GM19240 (cell line): ENCODE data around the gene LAMTOR1.

Experiments
- DNase-seq: peaks from one replicate; pipeline ENCODE4 v3.0.0; 2011; ENCODE audit warnings: low spot score; ENCODE audit not compliant: insufficient read length

LAMTOR1 gene

GRCh38 chr11:72119198-72119597 lies 16.1 kb upstream of the LAMTOR1 start:
- DNase-seq: no peak

DNA sequence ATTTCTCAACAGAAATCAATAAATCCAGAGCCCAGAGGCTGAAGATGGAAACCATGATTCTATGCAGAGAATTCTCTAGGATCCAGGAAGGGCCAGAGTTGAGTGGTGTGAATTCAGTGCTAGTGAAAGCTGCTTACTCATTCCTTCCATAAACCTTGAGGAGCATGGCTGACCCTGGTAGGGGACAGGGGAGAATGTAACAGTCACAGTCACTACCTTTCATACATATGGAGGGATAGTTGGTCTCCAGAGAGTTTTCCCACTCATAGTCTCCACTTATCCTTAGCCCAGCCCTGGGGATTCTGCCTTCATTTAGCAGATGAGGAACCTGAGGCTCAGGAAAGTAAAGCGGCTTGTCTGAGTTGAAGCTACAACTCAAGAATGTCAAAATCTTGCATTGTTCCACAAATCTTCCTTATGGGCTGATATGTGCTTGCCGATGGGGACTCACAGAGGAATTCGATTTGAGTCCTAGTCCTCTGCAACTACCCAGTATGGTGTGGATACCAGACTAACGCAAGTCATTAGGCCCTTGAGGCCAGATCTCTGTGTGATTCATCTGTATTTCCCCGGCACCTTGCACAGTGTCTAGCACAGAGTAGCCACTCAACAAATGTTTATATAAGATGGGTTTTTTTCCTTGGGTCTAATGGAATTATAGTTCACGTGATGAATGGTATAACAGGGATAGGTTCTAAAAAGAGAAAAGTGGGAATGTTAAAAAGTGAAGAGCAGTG lies 13.1 kb upstream of the LAMTOR1 start:
- no peak for DNase-seq

DNA sequence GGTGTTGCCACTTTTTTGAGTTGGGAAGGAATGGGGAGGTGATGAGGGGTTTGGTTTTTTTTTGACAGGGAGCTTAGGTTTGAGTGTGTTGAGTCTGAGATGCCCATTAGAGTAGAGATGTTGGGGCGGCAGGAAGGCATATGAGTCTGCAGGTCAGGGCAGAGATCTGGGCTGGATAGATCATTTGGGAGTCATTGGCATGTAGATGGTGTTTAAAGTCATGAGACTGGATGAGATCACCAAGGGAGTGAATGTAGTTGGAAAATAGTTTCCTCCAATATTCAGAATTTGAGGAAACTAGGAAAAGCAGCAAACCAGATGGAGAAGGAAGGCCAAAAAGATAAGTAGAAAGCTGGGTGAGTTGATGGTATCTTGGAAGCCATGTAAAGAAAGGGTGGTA lies 11.5 kb upstream of the LAMTOR1 start:
- no peak for DNase-seq

DNA sequence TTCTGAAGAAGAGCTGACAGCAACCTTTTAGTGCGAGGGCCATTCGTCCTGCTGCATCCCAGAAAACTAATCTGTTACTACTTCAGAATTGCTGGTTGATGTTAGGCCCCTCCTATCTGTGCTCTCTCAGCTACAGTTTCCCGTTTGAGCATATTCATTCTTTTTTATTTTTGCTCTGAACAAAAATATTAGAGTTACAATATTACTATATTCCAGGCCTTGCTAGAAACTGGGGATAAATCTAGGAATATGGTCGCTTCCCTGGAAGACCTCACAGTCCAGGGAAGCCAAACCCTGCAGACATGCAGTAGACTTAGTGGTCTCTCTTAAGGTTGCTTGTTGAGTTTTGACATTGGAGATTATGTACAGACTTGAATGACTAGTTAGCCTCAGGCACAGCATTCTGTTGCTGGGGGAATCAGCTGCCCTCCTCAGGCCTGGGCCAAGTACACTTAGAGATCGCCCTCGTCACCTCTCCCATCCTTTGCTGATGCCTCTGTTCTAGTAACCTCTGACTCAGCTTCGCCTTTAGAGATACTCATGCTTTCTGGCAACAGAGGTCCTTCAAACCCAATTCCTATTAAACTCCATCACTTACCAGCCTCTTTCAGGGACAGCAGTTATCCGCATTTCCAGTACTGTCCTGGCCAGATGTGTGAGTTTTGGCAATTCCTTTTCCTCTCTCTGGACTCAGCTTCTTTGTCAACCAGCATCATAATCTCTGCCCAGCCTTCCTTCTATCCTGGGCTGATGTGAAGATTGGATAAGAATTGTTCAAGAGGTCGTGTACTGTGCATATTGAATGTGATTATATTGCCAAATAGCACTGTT lies 10.1 kb upstream of the LAMTOR1 start:
- no peak for DNase-seq

DNA sequence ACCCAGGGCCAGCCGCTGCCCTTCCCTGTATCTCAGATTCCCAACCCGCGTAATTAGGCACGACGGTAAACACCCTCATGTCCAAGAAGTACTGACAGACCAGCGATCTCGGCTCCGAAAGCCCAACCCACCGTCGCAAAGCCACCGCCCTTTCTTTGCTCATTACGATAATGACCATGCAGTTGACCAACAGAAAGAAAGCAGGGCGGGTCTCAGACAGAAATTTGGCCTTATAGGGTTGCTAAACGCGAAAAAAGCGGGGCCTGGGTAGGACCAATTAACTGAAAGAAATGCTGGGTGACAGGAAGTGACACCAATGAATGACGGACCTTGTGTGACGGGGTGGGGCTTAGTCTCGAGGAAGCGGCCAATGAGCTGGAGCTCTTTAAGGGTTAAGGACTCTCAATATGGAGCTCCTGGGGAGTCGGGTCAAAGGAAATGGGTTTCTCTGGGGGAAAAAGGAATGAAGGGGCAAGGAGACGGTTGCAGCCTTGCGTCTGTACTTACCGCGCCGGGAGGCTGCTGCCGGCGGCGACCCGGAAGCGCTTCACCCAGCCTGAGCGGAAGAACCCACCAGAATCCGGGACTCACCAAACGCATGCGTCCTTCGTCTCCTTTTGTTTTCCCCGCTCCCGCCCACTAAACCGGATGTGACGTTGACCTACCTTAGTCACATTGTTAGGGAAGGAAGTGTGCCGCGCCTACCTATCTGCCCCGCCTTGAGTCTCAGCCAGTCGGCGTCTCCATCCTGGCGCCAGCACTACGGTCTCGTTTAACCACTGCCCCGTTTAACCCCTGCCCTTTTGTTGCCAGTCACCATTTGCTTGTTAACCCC lies 9.3 kb upstream of the LAMTOR1 start, which contains the start of gene ANAPC15:
Gene ANAPC15, minus strand, starts transcription at position 553 of the 835 bp plus-strand sequence. CDS start 1,419 bp downstream, outside the sequence.
- peak; percentile 88 for DNase-seq

DNA sequence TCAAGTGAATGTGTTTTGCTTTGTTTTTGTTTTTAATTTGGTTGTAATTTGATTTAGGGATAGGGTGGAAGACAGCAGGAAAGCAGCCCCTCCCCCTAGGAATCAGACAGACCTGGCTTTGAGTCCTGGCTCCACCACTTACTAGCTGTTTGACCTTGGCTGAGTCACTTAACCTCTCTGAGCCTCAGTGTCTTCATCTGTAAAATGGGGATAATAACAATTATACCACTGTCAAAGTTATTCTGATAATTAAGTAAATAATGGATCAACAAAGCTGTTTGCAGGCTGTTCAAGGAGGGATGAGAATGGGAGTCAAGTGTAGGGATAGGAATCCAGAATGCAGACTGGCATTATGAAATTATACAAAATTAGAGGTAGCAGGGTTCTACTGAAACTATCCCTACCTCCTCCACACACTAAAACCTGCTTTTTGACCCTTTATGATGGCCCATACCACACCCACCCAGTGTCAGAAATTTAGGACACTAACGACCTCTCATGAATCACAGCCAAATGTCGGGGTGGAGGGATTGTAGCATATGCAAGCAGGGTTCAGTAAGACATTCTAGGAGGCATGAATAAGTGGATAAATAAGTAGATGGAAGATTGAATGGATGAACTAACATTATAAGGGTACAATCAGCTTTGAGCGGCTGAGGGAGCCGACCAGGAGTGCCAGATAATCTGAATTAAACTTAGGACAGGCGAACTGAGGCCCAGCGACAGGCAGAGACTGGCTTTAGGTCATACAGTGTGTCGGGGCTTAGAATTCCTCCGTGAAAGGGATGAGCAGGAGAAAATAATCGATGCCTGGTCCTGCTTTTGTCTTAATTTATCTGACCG lies 8.4 kb upstream of the LAMTOR1 start:
- no peak for DNase-seq

- no peak for DNase-seq
Observed at GRCh38 chr11:72105888-72106287, 2.8 kb upstream of the LAMTOR1 start, which contains the start of gene TOMT. TOMT (plus strand) TSS chr11:72105924; CDS start chr11:72105952, 28 bp downstream.

GRCh38 chr11:72103754-72104167 lies 664 bp upstream of the LAMTOR1 start:
- DNase-seq: no peak

DNA sequence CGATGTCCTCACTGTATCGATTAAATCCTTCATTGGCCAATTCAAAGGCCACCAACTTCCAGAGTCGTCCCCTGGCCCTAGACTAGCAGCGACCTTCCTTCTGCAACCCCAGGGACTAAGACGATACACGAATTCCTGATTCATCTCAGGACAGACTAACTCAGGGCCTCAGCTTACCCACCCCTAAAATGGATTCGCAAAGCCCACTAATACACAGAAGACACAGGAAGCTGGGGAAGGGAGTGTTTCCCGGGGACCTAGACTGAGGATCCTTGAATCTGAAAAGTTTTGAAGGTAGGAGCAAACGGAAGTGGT lies 509 bp downstream of the LAMTOR1 start:
- DNase-seq: no peak

GRCh38 chr11:72102162-72102561 lies 935 bp downstream of the LAMTOR1 start:
- no peak for DNase-seq

DNA sequence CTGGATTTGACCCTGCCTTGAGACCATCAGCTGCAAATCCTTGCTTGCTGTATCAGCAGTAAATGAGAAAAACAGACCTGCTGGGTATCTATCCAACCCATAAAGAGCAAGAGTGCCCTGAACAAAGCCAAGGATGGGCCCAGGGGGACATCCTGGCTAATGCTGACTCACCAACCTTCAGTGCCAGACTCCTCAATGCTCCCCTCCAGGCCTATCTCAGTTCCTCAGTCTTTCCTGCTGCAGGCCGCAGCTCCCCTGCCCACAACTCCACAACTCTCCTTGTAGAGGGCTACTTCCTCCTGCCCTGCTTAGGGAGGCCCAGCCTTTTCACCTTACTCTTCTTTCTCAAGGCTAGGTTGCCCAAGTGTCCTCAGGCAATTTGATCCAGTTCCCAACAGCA lies 2.6 kb downstream of the LAMTOR1 start:
- no peak for DNase-seq

GRCh38 chr11:72100009-72100408 lies 3.1 kb downstream of the LAMTOR1 start:
- no peak for DNase-seq

- DNase-seq: no peak
Observed at GRCh38 chr11:72098741-72099140, 4.4 kb downstream of the LAMTOR1 start.

DNA sequence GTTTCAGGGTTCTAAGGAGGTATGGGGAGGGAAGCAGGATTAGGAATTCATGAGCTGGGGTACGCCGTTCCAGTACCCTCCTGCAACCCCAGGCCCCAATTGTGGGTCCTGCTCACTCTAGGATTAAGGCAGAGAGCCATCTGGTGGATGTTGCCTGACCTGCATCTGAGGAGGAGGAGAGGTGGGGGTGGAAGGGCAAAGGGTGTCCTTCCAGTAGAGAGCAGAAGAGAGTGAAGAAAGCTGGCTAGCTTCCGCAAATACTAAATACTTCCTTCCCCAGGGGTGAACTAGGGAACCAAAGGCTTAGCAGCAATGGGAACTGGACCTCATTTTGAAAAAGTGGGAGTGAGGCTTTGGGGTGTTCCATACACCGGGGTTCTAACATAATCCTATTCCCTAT lies 11.8 kb downstream of the LAMTOR1 start:
- peak; percentile 69 for DNase-seq

GRCh38 chr11:72088076-72088808 lies 14.9 kb downstream of the LAMTOR1 start:
- no peak for DNase-seq

- DNase-seq: no peak
Observed at GRCh38 chr11:72085621-72086351, 17.3 kb downstream of the LAMTOR1 start.

DNA sequence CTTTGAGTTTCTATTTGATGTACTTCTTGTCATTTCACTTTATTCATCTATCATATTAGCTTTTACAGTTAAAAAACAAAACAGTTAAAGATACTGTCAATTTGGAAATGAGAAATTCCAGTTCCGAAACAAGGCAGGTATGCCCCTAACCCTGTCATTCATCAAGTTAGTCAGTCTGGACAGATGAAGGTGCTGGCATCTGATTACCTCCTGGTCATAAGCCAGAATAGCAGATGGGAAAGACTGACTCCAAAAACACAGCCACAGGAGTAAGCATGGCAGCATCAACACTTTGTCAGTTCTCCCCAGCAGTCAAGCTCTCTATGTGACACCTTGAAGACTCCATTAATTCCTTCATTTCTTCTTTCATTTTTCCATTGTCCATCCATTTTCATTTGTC lies 18.1 kb downstream of the LAMTOR1 start:
- no peak for DNase-seq

DNA sequence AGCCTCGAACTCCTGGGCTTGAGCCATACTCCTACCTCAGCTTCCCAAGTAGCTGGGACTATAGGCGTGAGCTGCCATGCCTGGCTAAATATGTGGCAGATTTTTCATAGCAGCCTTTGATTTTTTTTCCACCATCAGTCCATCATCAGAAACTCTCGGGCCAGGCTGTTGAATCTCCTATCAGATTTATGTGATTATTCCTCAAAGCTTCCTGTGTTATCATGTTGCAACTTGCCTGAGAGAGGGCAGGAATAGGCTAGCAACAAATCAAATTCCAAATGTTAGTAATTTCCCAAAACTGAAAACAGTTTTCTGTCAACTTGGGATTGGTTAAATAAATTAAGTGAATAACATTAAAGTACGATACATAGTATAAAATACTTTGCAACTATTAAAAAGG lies 19.0 kb downstream of the LAMTOR1 start:
- DNase-seq: no peak

- DNase-seq: no peak
Observed at GRCh38 chr11:72083414-72083813, 19.7 kb downstream of the LAMTOR1 start.
